ENCODE measurements around the gene GNB4. TPM values are rescaled to one million over a fixed set of nuclear protein-coding genes. Genes with fewer than 3 reads are reported as not detected.

GNB4 gene
- total RNA-seq, 1 donor from 2014 or later = 18.7 TPM

DNA sequence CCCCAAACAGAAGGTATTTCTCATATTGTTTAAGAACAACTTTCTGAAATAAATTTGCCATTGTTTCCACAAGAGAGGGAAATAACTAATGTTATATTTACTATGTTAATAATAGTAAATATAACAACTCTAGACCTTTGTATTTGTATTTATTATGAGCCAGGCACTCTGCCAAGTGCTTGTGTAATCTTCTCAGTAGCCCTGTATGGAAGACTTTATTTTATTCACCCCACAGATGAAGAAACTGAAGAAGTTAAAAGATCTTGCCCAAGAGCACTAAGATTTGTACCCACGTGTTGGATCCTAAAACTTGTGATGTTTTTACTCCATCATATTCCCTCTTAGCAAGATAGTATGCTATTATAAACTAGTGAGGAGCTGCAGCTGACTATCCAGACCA lies 12.0 kb upstream of the GNB4 start:
- TF ChIP-seq, protein P1, sequence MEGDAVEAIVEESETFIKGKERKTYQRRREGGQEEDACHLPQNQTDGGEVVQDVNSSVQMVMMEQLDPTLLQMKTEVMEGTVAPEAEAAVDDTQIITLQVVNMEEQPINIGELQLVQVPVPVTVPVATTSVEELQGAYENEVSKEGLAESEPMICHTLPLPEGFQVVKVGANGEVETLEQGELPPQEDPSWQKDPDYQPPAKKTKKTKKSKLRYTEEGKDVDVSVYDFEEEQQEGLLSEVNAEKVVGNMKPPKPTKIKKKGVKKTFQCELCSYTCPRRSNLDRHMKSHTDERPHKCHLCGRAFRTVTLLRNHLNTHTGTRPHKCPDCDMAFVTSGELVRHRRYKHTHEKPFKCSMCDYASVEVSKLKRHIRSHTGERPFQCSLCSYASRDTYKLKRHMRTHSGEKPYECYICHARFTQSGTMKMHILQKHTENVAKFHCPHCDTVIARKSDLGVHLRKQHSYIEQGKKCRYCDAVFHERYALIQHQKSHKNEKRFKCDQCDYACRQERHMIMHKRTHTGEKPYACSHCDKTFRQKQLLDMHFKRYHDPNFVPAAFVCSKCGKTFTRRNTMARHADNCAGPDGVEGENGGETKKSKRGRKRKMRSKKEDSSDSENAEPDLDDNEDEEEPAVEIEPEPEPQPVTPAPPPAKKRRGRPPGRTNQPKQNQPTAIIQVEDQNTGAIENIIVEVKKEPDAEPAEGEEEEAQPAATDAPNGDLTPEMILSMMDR (IDR thresholded peaks at IDR 0.05; ENCODE audit: unreplicated experiment) = no peak
- H3K36me3 Mint-ChIP-seq = no peaks in the 10 kb centered on the region
- H3K9me3 Mint-ChIP-seq = no peaks in the 10 kb centered on the region
- DNase-seq (ENCODE audit: low spot score in 2 of 2, unreplicated experiment in 2 of 2) = no peak
- no peak overlapping the region for H3K4me3 Mint-ChIP-seq
- H3K27ac Mint-ChIP-seq = no peak overlapping the region
- H3K4me1 Mint-ChIP-seq = peaks cover 3% of the 10 kb centered on the region
- peaks cover 6% of the 10 kb centered on the region for H3K27me3 Mint-ChIP-seq (ENCODE audit: low read depth)

DNA sequence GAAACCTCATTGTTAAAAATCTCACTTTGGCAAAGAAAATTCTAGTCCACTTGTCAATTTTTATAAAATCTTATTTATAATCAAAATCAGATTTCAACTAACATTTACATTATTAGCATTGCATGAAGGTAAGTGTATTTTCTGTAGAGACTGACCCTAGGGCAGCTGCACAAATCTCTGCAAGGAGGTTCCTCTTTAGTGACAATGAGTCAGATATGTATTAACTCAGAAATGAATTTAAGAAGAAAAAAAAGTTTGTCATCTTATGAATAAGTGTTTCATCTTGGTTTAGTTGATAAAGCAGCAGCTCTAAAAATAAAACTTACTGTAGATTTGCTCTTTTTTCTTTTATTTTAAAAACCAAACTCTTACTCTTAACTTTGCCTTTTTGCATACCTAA lies 9.0 kb upstream of the GNB4 start:
- no peak for DNase-seq (ENCODE audit: low spot score in 2 of 2, unreplicated experiment in 2 of 2)
- Mint-ChIP-seq H3K9me3 (no peaks in the 10 kb centered on the region), H3K36me3 (no peaks in the 10 kb centered on the region), H3K27ac (no peak overlapping the region), H3K4me3 (no peak overlapping the region), H3K4me1 (peaks cover 3% of the 10 kb centered on the region), H3K27me3 (ENCODE audit: low read depth) (peaks cover 9% of the 10 kb centered on the region)
- TF ChIP-seq, protein P1 (IDR thresholded peaks at IDR 0.05; ENCODE audit: unreplicated experiment) = no peak

DNA sequence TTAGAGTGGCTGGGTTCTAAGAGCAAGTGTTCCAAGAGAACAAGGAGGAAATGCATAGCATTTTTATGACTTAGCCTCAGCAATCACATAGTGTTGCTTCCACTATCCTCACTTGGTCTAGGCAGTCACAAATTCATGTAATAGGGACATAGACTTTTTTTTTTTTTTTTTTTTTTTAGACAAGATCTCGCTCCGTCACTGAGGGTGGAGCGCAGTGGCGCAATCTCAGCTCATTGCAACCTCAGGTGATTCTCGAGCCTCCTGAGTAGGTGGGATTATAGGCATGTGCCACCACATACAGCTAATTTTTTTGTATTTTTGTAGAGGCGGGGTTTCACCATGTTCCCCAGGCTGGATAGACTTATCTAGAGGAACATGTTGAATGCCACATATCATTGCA lies 4.7 kb upstream of the GNB4 start:
- no peaks in the 10 kb centered on the region for H3K9me3 Mint-ChIP-seq
- H3K27me3 Mint-ChIP-seq (ENCODE audit: low read depth) = peaks cover 6% of the 10 kb centered on the region
- TF ChIP-seq, protein P1 (IDR thresholded peaks at IDR 0.05; ENCODE audit: unreplicated experiment) = no peak
- no peak overlapping the region for H3K27ac Mint-ChIP-seq
- no peak for DNase-seq (ENCODE audit: low spot score in 2 of 2, unreplicated experiment in 2 of 2)
- no peaks in the 10 kb centered on the region for H3K36me3 Mint-ChIP-seq
- peaks cover 28% of the 10 kb centered on the region for H3K4me1 Mint-ChIP-seq
- no peak overlapping the region for H3K4me3 Mint-ChIP-seq

DNA sequence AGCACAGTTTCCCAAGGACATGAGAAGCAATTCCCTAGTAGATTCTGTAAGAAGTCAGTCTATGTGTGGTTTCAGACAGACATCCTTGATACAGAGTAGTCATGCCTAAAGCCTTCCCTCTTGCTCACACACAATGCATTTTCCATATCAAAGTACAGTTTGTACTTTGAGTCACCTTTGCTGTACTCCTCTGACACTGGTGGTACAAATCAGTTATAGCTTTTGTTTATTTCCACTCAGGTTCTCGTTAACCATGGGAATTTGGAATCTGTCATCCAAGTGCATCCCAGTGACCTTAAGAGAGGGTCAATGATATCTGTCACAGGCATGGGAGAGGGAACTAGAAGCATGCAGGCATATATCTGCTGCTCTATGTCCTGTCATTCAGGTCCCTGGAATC lies 3.6 kb upstream of the GNB4 start:
- no peaks in the 10 kb centered on the region for H3K9me3 Mint-ChIP-seq
- H3K27ac Mint-ChIP-seq = no peak overlapping the region
- TF ChIP-seq, protein P1 (IDR thresholded peaks at IDR 0.05; ENCODE audit: unreplicated experiment) = no peak
- DNase-seq (ENCODE audit: low spot score in 2 of 2, unreplicated experiment in 2 of 2) = no peak
- peaks cover 36% of the 10 kb centered on the region for H3K4me1 Mint-ChIP-seq
- H3K36me3 Mint-ChIP-seq = no peaks in the 10 kb centered on the region
- H3K4me3 Mint-ChIP-seq = no peak overlapping the region
- H3K27me3 Mint-ChIP-seq (ENCODE audit: low read depth) = peaks cover 7% of the 10 kb centered on the region

DNA sequence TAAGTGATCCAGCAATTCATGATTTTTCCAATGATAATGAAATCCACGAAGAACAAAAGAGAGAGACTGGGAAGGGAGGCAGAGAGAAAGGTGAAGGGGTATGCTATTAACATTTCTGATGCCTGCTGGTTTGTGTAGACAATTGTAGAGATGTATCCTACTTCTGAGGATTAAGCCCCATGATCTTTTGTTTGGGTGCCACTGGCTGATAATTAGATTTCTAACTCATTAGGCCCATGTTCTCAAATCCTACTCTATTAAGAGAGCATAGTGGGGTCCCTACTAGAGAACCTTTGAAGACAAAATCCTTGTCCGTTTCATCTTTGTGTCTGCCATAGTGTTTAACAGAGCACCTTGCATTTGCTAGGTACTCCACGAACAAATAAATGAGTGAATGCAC lies 2.7 kb upstream of the GNB4 start:
- no peak for DNase-seq (ENCODE audit: low spot score in 2 of 2, unreplicated experiment in 2 of 2)
- H3K9me3 Mint-ChIP-seq = no peaks in the 10 kb centered on the region
- H3K27ac Mint-ChIP-seq = no peak overlapping the region
- TF ChIP-seq, protein P1 (IDR thresholded peaks at IDR 0.05; ENCODE audit: unreplicated experiment) = no peak
- H3K27me3 Mint-ChIP-seq (ENCODE audit: low read depth) = peaks cover 5% of the 10 kb centered on the region
- no peak overlapping the region for H3K4me3 Mint-ChIP-seq
- H3K4me1 Mint-ChIP-seq = peaks cover 44% of the 10 kb centered on the region
- H3K36me3 Mint-ChIP-seq = no peaks in the 10 kb centered on the region

DNA sequence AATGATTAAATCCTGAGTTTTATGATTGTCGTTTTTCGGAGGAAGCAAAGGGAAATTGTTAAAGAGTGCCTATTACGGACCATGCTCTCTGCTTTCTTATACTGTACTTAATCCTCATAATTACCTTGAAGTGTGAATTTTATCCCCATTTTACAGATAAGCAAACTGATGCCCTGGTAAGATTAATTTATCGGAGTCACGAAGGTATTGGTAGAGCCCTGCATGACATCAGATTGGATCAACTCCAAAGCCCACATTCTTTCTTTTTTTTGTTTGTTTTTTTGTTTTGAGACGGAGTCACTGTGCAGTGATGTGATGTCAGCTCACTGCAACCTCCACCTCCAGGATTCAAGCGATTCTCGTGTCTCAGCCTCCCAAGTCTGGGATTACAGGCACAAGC lies 1.6 kb upstream of the GNB4 start:
- Mint-ChIP-seq H3K4me1 (peaks cover 49% of the 10 kb centered on the region), H3K36me3 (no peaks in the 10 kb centered on the region), H3K9me3 (no peaks in the 10 kb centered on the region), H3K4me3 (no peak overlapping the region), H3K27ac (peak overlapping the region; percentile 97), H3K27me3 (ENCODE audit: low read depth) (peaks cover 5% of the 10 kb centered on the region)
- DNase-seq (ENCODE audit: low spot score in 2 of 2, unreplicated experiment in 2 of 2) = no peak
- TF ChIP-seq, protein P1 (IDR thresholded peaks at IDR 0.05; ENCODE audit: unreplicated experiment) = no peak
